GM13977 (cell line): ENCODE measurements around the gene PTPRK.

ENCODE experiments used
- DNase-seq: peaks from one replicate; pipeline ENCODE4 v3.0.0; 2012; ENCODE audit warnings: low spot score
- in situ Hi-C: fragments of 300-500 bp; cut with MboI; formaldehyde crosslinking; loops from one replicate; pipeline ENCODE4 v1.12.0; 2022; ENCODE audit warnings: low sequenced_read_pairs, low pct_unique_long_range_greater_than_20kb, mixed read lengths, inconsistent platforms; ENCODE audit not compliant: unreplicated experiment
- TF ChIP-seq, protein P1 (sequence below): IDR thresholded peaks from 2 replicates; pipeline ENCODE4 v1.5.1; 2012; ENCODE audit warnings: mild to moderate bottlenecking, control low read depth; ENCODE audit not compliant: insufficient read depth; ENCODE audit errors: extremely low read depth, missing control alignments

Gene PTPRK

DNA sequence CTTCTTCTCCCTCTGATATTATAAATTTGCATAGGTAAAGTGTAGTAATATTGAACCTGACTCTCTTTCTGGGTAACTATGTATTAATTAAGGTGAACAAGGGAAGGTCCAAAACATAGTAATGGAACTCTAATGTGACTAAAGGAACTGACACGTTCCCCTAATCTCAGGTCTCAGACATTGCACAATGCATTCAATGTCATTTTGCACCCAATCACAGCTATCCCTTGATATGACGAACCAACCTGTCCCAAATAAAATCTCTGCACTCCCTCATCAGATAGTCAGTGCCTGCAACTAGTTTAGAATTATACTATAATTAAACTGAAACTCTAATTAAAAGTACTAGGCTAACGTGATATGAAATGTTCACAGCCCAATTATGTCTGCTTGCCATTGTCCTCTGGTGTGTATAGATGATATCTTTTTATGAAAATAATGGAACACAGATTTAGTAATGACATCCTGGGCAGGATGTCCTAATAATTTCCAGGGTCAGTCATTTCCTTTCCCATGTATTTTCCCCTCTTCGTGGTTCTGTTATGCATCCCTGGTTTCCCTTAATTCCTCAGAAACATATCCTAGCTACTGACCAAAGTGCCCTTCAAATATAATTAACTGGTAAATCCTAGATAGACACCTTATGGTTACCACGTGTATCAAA, 36.8 kb downstream of the PTPRK start:
- no peak for DNase-seq
- TF ChIP-seq, protein P1, sequence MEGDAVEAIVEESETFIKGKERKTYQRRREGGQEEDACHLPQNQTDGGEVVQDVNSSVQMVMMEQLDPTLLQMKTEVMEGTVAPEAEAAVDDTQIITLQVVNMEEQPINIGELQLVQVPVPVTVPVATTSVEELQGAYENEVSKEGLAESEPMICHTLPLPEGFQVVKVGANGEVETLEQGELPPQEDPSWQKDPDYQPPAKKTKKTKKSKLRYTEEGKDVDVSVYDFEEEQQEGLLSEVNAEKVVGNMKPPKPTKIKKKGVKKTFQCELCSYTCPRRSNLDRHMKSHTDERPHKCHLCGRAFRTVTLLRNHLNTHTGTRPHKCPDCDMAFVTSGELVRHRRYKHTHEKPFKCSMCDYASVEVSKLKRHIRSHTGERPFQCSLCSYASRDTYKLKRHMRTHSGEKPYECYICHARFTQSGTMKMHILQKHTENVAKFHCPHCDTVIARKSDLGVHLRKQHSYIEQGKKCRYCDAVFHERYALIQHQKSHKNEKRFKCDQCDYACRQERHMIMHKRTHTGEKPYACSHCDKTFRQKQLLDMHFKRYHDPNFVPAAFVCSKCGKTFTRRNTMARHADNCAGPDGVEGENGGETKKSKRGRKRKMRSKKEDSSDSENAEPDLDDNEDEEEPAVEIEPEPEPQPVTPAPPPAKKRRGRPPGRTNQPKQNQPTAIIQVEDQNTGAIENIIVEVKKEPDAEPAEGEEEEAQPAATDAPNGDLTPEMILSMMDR: no peak
- in situ Hi-C loops: no loop called here

DNA sequence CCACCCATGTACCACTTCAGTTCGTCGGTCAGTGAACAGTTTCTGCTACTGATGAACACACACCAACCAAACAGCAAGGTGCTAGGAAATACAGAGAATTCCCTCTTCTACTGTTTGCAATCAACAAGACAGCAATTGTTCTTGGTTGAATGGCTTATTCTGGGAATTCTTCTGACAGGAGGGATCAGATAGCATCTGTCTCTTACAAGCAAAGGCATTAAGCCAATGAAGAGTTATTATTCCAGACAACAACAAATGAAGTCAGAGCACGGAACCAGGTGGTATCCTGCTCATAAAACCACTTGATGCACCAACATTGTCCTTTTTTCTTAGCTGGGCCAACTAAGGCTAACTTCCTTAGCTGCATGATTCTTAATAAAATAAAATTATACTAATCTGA, 37.8 kb downstream of the PTPRK start:
- no peak for DNase-seq
- in situ Hi-C loops: no loop called here
- TF ChIP-seq, protein P1: no peak

DNA sequence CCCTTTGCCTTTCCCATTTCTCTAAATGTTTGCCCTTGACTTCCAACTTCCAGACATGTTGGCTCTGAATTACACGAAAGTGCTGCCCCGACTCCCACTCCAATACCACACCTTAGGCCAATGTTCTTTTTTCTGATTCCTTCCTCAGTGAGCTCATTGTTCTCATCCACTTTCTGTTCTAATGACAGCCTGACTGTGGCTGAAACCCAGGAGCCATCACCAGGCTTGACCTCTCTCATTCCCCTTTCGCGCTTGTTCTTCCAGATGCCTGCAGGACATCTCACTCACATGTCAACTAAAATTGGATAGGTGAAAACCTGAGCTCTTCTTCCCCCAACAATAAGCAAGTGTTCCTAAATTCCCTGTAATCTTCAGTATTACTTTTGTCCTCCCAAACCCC, 40.4 kb downstream of the PTPRK start:
- TF ChIP-seq, protein P1: no peak
- in situ Hi-C loops: no loop called here
- DNase-seq: no peak

DNA sequence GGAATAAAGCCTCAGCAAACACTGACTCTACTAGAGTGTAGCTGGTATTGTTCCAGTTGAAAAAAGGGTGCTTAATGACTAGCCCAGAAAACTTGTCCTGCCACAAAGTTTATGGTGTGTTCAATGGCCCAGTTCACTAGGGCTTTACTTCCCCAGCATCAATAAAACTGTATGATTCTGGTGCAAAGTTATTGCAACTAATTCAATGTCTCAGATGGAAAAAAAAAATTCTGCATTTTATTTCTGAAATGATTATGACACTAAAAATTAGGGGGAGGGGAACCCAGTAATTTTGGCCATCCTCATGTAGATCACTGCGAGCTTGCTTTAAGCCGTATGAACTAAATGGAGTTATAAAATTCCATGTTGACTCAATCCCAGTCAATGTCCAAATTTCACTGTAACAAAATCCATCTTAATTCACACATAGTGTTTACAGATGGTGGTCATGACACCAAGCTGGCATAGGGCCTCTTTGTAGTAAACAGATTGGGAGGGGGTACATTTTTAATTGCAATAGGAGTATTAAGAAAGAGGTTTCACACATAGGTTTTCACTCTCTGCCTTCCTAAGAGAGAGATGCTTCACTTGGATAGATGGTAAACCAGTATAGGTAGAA, 41.2 kb downstream of the PTPRK start:
- no peak for DNase-seq
- in situ Hi-C loops: no loop called here
- TF ChIP-seq, protein P1: no peak

DNA sequence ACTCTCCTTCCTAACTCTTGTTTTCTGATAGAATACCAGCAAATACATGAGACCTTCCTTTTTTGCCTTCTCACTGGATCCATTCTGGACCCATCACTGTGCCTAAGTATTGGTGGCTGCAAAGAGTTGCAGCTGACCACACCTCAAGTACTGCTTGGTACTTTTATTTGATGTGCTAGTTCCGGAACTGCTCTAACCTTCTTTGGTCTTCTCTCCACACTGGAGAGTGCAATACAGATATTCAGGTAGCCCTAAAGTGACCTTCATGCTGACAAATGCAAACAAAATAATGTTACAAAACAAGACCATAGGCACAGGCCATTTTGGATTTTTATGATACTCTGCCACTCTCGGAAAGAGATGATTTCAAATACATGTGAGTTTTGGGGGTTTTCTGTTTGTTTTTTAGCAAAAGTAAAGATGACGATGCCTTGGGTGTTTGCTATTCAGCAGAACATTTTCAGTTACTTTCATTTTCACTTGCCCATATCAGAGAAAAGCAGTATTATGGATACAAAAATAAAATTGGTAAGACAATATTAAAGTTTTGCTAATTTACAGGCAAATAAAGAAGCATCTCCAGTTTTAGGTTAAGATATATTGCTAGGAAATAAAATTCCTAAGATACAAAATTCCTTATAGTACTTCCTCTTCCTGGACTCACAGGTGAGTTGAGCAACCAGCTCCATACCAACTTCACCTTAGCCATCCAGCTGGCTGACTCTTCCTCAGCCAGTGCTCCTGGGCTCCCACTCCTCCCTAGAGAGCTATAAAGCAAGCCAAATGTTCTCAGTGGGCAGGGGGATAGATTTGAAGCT, 42.0 kb downstream of the PTPRK start:
- DNase-seq: no peak
- TF ChIP-seq, protein P1: no peak
- in situ Hi-C loops: no loop called here

DNA sequence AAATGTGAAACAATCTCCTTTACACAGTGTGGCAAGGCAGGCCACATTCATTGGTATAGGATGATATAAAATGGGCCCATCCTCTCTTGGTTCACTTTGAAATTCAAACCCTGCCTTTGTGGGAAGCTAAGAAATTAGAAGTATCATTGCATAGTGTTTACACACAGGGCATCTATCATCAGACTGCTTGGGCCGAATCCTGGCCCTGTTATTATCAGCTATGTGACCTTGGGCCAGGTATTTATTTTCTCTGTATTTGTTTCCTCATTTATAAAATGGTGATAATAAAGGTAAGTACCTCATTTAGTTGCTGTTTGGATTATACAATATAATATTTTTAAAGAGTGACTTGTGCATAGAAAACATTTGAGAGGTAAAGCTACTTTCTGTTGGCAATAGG, 45.5 kb downstream of the PTPRK start:
- in situ Hi-C loops: no loop called here
- TF ChIP-seq, protein P1: no peak
- DNase-seq: no peak
